ENCODE measurements around the gene COMMD9.

DNA sequence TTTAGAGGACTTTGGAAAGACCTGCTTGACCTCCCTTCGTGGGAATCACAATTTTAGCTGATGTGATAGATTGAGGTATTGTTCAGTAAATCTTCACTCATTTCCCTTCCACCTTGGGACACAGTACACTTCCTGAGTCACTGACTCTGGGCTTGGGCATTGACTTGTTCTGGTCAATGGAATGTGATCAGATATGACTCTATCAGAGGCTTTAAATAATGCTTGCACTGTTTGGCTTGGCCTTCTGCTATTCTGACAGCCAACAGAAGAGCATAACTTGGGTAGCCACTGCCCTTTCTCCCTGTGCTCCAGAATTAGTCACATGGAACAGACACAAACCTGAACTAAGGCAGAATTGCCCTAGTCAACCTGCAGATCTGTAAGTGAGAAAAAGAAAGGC is 19.4 kb upstream of the COMMD9 start:
- TF ChIP-seq POLR2A (IDR thresholded peaks at IDR 0.05) (no peak), POLR2AphosphoS5 (IDR thresholded peaks at IDR 0.05; ENCODE audit: insufficient read depth in 1 of 2, low read depth in 1 of 2) (no peak)
